CD4-positive, alpha-beta T cell treated with Interleukin-15 for 1 hour (primary cell): ENCODE measurements around the gene MIB2.
"Not testable (repeated sequence)": the region's sequence is repeated elsewhere in the genome, so short reads cannot be mapped to it uniquely, and the experiment has no call there.

Experiments used
- DNase-seq: peaks from one replicate; pipeline ENCODE4 v3.0.0-alpha.2; 2020

Gene MIB2

GRCh38 chr1:1615256-1616044 lies at the start of gene MIB2:
Gene MIB2 (plus strand): TSS chr1:1615500. CDS start chr1:1623453, 7,953 bp downstream.
- DNase-seq = peak; percentile 99

GRCh38 chr1:1567152-1567875 lies 48.0 kb upstream of the MIB2 start:
- no peak for DNase-seq

GRCh38 chr1:1567891-1568291 lies 47.4 kb upstream of the MIB2 start:
- DNase-seq = no peak

GRCh38 chr1:1569341-1569740 lies 46.0 kb upstream of the MIB2 start:
- DNase-seq = no peak

GRCh38 chr1:1573843-1574720 lies 41.2 kb upstream of the MIB2 start:
- DNase-seq = peak; percentile 73

GRCh38 chr1:1574721-1575537 lies 40.4 kb upstream of the MIB2 start, which contains the start of gene SSU72:
Gene SSU72 (minus strand): TSS chr1:1574863. CDS start chr1:1574557, 306 bp downstream.
- peak; percentile 92 for DNase-seq

GRCh38 chr1:1577367-1578011 lies 37.8 kb upstream of the MIB2 start:
- no peak for DNase-seq

GRCh38 chr1:1578371-1578940 lies 36.8 kb upstream of the MIB2 start:
- DNase-seq = no peak

GRCh38 chr1:1582585-1583346 lies 32.5 kb upstream of the MIB2 start:
- no peak for DNase-seq

- no peak for DNase-seq
Observed at GRCh38 chr1:1583347-1584010, 31.8 kb upstream of the MIB2 start.

GRCh38 chr1:1591452-1591851 lies 23.8 kb upstream of the MIB2 start:
- no peak for DNase-seq

GRCh38 chr1:1593834-1594601 lies 21.3 kb upstream of the MIB2 start:
- no peak for DNase-seq

GRCh38 chr1:1594602-1595260 lies 20.6 kb upstream of the MIB2 start:
- no peak for DNase-seq

- not testable (repeated sequence) for DNase-seq
Observed at GRCh38 chr1:1595341-1595740, 20.0 kb upstream of the MIB2 start.

- no peak for DNase-seq
Observed at GRCh38 chr1:1596493-1597274, 18.6 kb upstream of the MIB2 start.

GRCh38 chr1:1597275-1597930 lies 17.9 kb upstream of the MIB2 start:
- no peak for DNase-seq

GRCh38 chr1:1598051-1598719 lies 17.1 kb upstream of the MIB2 start:
- no peak for DNase-seq
